ENCODE measurements around the gene RABAC1.

- no peak for TF ChIP-seq CTCF (IDR thresholded peaks at IDR 0.05)
- TF ChIP-seq POLR2A (IDR thresholded peaks at IDR 0.05) = no peak
These were observed 48.7 kb downstream of the RABAC1 start for GRCh38 chr19:41910240-41910991.
